CD4-positive, alpha-beta T cell treated with Interleukin-4 for 4 hours (primary cell): ENCODE results near the gene CNTLN.

ENCODE experiments used
- DNase-seq: peaks from one replicate; pipeline ENCODE4 v3.0.0-alpha.2; 2020

CNTLN gene, protein sequence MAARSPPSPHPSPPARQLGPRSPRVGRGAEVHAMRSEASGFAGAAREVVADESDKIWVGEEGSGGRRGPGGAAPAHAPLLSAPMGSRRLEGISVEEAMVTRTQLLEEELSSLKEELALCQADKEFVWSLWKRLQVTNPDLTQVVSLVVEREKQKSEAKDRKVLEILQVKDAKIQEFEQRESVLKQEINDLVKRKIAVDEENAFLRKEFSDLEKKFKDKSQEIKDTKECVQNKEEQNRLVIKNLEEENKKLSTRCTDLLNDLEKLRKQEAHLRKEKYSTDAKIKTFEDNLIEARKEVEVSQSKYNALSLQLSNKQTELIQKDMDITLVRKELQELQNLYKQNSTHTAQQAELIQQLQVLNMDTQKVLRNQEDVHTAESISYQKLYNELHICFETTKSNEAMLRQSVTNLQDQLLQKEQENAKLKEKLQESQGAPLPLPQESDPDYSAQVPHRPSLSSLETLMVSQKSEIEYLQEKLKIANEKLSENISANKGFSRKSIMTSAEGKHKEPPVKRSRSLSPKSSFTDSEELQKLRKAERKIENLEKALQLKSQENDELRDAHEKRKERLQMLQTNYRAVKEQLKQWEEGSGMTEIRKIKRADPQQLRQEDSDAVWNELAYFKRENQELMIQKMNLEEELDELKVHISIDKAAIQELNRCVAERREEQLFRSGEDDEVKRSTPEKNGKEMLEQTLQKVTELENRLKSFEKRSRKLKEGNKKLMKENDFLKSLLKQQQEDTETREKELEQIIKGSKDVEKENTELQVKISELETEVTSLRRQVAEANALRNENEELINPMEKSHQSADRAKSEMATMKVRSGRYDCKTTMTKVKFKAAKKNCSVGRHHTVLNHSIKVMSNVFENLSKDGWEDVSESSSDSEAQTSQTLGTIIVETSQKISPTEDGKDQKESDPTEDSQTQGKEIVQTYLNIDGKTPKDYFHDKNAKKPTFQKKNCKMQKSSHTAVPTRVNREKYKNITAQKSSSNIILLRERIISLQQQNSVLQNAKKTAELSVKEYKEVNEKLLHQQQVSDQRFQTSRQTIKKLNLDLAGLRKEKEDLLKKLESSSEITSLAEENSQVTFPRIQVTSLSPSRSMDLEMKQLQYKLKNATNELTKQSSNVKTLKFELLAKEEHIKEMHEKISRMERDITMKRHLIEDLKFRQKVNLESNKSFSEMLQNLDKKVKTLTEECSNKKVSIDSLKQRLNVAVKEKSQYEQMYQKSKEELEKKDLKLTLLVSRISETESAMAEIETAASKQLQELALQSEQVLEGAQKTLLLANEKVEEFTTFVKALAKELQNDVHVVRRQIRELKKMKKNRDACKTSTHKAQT (N-terminal part only)

DNA sequence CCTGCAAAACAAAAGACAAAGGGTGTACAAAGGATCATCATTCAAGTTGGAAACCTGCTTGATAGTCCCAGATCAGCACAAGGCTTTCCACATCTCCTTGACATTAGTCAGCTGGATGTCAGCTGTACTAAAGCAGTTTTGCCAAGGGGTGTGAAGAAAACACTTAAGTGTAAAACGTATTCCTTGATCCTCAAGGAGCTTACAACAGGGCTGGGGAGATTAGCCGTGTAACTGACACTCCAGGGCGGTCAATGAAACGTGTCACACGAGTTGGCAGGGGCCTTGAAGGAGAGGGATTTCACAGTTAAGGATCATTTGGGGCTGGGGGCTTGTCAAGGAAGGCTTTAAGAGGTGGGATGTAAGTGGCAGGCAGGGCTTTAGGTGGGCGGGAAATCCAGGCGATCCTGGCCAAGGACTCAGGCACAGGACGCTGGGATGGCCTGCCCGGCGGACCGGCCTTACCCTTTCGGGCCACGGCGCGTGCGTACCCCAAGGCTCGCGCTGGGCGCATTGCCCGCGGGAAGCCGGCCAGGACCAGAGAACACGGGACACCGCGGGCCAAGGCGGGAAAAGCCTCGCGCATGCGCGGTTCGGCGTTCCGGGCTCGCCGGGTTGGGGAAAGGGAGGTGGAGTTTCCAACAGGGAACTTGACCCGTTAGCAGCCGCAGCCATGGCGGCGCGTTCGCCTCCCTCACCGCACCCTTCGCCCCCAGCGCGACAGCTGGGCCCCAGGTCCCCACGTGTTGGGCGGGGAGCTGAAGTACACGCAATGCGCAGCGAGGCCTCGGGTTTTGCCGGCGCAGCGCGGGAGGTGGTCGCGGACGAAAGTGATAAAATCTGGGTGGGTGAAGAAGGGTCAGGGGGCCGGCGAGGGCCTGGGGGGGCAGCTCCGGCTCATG, at the start of gene CNTLN:
Gene CNTLN (plus strand): TSS at position 645 of the 899 bp plus-strand sequence. CDS start 26 bp downstream, at position 671.
- DNase-seq = peak; percentile 16

DNA sequence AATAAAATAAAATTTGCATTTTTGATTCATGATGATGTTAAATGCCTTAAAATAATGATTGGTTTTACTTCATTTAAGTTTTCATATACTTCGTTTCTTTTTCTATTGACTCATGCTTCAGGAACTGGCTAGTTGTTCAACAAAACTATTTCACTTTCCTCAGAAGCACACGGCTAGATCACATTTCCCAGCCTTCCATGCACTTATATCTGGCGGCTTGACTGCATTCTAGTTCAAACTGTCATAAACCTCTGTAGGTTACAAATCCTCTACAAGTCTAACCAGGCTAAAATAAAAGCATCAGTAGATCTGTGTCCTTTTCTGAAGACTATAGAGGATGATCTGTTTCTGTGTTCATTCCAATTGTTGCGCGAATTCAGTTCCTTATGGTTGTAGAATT, 46.3 kb upstream of the CNTLN start:
- DNase-seq = no peak

DNA sequence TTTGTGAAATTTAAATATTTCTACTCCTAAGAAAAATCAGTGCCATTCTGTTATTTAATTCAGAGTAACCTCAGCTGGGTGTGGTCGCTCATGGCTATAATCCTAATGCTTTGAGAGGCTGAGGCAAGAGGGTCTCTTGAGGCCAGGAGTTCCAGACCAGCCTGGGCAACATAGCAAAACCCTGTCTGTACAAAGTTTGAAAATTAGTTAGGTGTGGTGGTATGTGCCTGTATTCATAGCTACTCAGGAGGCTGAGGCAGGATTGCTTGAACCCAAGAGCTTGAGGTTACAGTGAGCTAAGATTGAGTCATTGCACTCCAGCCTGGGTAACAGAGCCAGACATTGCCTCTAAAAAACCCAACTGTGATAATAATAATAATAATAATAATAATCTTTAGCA, 44.8 kb upstream of the CNTLN start:
- no peak for DNase-seq

DNA sequence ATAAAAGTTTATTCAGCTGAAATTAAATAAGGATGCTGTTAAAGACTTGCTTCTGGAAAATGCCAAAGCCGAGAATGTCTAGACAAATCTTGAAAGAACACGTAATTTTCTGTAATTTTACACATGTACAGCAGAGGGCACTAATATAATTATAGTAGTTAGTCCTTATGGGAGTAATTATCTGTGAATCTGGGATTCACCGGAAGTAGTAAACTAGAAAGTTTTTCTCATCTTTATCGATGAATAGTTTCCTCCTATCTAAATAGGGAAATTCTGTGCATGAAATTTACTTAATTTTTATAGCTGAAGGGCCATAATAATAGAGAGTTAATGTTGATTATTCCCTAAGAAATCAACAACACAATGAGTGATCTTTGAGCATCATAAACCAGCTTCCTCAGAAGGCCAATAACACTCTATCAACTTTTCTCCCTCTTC, 18.4 kb upstream of the CNTLN start:
- DNase-seq = no peak

DNA sequence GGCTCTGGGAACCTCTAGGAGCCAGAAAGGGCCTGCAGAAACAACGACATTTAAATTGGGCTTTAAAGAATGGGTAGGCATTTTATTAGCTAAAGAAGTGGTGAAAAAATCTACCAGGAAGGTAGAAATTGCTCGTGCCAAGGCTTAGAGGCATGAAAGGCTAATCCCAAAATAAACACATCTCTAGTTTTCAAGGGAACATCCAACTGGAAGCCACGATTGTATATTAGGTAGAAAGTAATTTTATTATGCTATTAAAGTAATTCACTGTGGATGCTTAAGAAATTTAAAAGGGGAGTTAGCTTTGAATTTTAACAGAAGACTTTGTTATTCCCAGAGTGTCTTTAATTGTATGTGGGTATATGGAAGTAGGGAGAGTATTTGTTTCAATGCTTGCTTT, 17.5 kb upstream of the CNTLN start:
- no peak for DNase-seq

DNA sequence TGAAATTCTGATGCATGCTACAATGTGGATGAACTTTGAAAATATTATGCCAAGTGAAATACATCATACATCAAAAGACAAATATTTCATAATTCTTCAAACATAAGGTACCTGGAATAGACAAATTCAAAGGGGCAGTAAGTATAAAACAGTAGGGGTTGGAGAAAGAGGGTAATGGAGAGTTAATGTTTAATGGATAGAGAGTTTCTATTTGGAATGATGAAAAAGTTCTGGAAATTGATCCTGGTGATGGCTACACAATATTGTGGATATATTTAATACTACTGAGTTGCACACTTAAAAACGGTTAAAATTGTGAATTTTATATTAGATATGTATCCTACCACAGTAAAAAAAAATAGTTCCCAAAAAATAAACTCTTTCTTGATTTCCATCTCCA, 14.6 kb upstream of the CNTLN start:
- DNase-seq = no peak

DNA sequence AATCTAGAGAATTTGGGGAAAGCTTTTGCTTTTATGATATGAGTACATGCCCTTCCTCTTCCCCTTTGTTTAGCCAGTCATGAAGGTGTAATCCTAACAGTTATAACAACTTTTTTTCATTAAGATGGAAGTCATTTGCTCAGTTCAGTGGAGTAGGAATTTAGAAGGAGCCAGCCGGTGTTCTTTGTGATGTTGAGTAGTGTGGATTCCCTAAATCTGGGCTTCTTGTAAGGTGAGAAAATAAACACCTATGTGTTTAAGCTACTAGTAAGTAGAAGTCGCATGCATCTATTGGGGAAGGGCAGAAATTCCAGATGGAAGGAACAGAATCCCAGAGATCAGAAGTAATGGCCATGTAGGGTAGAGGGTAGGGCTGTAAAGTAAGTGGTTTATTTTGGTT, 13.6 kb upstream of the CNTLN start:
- DNase-seq = no peak

DNA sequence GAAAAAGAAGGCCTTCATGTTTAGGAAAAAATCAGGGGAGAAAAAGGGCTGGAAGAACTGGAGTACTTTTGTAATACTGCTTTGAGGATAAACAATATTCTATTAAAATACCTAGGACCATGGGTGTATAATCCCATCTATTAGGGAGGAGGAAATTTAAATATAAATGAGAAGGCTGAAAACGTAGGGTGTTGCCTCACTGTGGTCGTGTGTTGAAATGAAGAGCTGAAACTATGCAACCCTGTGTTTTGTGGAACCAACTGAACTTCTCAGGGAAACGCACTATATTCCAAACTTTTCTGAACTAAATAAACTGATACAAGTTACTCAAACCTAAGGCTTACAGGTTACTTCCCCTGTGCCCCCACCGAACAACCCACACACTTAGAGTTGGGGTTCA, 4.5 kb upstream of the CNTLN start:
- DNase-seq = no peak

DNA sequence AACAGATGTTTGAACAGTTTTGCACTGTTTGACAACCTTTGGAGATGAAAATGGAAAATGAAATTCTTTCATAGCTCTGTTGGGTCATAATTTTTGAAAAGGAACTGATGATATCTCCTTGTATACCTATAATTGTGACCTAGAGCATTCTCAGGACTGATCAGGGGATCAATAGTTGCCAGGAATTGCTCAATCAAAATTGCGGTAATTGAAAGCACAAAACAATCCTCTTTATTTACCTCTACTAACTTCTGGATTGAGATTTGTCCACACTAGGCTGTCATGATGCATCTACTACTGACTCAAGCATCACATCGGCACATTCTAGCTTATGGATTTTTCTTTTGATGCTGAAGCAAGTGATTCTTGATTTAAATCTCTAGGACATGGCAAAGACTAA, 4.1 kb upstream of the CNTLN start:
- no peak for DNase-seq

DNA sequence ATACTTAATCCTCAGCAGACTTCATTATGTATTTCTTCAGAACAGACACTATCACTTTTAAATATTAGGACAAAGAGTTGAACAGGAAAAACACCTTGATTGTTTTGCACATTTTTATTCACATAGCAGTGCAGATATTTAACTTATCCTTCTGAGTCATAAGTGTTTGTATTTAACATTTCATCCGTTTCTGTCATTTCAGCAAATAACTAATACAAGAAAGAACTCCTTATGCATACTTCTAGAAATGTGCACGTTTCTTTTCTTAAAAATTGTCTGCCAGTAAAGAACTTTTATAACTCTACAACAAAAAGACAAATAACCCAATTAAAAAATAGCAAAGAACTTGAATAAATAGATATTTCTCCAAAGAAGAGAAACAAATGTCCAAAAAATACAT, 3.3 kb upstream of the CNTLN start:
- no peak for DNase-seq

DNA sequence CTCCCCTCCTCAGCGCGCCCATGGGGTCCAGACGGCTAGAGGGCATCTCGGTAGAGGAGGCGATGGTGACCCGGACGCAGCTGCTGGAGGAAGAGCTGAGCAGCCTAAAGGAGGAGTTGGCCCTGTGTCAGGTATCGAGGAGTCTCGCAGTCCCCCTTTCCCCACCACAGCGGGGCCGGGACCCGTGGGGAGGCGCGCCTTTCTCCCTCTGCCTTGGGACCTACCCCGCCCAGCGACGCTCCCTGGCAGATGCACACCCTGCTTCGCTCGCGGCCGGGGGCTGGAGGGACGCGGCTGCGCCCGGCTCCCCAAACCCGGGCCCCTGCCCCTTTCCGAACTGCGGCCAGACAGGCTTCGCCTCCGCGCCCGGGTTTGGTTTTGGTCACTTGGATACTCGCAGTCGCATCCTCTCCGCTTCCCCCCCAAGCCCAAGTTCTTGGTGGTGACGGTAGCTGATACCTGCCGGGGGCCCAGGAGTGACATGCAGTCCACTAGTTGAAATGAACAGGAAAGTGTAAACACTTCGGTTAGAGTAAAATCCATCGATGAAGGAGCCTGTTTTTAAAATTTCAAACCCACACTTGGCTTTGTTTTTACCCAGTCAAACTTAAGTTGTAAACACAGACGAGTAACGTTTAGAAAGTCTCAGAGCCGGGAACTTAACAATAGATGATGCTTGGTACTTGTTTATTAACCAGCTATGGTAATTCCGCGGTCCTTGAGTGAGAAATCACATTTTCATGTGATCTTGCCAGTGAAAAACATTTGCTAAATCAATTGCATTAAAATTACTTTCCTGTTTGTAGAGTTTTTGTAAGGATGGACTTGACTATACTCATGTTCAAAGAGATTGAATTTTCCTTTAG, 688 bp downstream of the CNTLN start:
- no peak for DNase-seq

DNA sequence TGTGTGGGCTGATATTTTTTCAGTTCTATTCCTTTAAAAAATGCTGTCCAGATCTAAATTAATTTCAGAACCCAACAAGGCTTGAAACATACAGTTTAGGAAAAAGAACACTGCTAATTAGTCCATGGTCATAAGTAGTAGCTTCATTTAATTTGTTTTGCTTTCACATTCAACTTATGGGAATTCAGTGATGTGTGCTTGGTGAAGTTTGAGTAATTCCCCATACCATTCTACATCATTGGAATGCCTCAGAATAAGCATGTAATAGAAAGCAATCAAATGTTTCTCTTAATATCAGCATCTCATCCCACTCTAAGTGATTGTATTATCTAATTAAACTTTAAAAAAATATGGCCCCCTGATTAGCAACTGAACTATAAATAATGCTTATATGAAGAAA, 2.7 kb downstream of the CNTLN start:
- DNase-seq = no peak

DNA sequence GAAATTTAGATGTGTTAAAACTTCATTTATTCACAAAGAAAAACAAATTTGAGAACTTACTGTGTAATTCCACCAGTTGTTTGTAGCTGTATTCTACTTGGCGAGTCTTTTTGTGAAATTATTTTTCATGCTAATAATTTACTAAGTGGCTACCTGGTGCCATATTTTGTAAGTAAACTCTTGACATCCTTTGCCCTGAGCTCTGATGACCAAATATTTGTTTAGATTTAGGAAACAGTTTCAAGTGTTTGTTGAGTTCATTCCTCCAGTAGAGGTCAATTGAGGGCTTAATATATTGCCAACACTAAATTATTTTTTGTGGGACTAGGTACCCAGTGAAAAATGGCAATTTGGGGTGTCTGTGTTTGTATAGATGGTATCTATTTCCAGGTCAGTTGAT, 3.7 kb downstream of the CNTLN start:
- DNase-seq = no peak

DNA sequence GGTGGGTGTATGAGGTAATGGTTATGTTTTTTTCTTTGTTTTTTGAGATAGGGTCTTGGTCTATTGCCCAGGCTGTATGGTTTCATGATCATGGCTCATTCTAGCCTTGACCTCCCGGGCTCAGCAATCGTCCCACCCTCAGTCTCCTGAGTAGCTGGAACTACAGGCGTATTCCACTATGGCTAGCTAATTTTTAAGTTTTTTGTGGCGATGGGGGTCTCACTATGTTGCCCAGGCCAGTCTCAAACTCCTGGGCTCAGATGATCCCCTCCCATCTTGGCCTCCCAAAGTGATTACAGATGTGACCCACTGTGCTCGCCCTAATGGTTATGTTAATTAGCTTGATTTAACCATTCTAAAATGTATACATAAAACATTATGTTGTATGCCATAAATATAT, 5.6 kb downstream of the CNTLN start:
- no peak for DNase-seq

DNA sequence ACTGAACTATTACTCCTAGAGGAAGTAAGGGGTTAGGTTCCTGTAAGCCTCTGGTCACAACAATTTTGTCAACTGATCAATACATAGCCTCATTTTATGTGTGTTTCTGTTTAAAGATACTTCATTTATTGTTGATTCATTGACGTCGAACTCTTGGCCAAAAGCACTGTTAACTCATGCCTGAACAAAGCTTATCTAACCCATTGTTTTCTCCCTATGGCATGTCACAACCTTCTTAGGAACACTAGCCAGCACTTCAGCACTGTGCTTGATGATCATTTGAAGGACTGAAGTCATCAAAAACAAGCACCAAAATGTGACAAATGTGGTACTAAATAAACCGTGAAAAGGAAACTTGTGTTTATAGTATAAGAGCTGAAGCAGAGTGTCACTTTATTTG, 13.5 kb downstream of the CNTLN start:
- no peak for DNase-seq

DNA sequence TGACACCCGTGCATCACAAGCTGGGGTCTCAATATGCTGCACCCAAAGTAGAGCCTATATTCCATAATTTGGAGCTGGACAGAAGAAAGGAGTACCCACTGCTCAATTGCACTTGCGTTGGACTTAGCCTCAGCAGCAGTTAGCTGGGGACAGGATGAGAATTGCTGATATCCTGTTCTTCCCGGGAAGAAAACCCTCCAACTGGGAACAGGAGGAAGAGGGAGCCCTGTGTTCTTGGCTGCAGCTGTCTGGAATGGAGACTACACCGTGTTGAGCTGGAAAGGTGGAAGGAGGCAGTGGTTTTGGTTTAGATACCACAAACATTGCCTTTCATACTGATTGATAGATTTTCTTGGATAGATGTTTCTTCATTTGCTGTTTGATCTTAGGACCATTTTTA, 24.6 kb downstream of the CNTLN start:
- no peak for DNase-seq

DNA sequence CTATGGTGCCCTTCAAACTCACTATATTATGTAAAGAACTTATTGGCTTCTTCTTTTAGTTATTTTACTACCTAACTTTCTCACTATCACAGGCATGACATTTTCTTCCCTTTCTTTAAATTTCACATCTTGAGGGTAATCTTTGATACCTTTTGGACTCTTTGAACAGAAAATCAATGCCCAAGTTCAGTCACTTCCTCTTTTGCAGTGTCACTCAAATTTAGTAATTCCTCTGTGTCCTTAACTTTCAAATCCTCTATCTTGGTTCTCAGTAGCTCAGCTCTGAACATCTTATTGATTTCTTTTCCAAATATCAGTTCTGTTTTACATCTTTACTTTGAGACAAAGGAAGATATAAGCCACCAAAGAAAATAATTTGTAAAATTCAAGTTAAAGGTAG, 25.5 kb downstream of the CNTLN start:
- DNase-seq = no peak

DNA sequence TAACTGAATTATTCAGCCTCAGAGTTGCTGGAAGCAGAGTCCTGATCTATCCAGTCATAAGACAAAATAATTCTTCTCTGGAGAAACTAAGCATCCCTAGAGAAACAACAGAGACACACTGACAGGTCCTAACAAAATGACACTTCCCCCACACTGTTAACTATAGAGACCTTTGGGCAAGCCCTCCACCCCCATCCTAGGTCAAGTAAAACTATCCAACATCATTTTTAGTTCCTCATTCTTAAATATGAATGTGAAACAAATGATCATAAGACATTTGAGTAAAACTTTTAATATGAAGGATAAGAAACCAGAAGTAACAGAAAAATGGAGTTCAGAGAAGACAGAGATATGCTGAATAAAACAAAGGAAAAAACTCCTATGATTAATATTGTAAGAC, 30.9 kb downstream of the CNTLN start:
- no peak for DNase-seq

DNA sequence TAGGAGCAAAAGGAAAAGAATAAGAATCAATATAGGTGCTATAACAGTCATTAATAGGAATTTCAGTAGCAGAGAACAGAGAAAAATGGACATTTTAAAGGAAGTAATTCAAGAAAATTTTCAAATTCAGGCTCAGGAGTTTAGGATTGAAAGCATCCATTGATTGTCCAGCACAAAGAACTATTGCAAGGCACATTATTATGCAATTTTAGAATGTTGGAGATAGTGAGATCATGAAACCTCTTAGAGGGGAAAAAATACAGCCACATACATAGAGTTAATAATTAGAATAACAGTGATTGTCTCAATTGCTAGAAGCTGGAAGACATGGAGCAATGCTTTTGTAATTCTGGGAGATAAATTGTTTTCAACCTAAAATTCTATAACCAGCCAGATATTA, 31.5 kb downstream of the CNTLN start:
- DNase-seq = no peak

DNA sequence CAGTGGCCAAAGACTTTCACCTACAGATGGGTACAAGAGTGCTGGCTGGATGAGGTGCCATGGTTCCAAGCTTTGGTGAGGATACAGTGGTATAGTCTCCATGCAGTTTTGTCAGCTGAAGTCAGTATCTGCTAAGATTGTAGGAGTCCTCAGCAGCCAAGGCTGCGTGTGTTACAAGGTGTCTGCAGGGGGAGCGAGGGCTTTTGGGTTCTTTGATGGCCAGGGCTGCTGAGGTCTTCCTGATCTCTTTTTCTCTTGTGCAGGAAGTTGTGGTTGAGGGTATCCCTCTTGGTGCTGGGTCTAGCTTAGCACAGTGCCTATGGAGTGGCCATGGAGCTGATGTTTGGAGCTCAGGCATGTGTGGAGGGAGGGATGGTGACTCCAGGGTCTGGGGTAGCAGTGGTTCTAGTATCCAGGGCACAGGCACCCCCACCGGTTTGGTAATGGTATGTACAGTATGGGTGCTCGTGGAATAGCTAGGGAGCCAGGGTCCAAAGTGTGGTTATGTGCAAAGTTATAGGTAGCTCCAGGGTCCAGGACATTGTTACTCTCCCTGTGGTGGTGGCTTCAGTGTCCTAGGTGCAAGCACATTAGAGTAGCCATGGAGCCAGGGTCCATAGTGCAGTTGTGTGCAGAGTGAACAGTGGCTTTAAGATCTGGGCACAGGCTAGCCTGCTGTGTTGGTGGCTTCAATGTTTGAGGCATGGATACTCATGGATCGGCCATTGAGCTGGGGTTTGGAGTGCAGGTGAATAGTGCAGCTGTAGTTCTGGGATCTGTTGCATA, 36.7 kb downstream of the CNTLN start:
- DNase-seq = no peak
